ENCODE data around the gene CERS6. TPM values are rescaled to one million over a fixed set of nuclear protein-coding genes. Genes with fewer than 3 reads are reported as not detected.

The CERS6 gene
- total and polyA plus RNA-seq, 2 of the 8 experiments (the other 6 are each of a cell fraction or from before 2014, with no cell fraction given): 6.8 to 28.2 TPM

DNA sequence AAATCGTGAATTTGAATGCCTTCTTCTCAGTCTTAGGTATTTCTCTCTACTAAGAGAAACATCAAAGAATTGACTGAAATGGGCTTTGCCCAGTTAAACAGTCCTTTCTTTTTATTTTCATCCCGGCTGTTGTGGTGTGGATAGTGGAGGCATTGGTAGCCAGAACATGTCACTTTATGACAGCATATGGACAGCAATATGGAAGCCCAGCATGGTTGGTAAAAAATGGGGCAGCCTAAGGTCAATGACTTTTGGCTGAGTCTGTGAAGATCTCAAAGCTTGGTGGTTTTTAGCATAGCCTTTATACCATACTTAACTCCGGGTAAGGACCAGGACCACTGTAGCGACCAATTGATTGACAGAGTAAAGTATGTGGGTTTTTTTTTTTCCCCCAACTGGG lies 3.2 kb downstream of the CERS6 start:
- Histone ChIP-seq H3K23me2 (ENCODE audit: low read depth, low read length) (peaks cover 10% of the 10 kb centered on the region), H2BK12ac (ENCODE audit: low read depth, low read length) (no peak overlapping the region), H3K27me3 (replicated peaks in 1 of 4; ENCODE audit: control insufficient read depth in 3 of 4, extremely low read depth in 1 of 4, insufficient read depth in 3 of 4, low read length in 3 of 4) (no peaks in the 10 kb centered on the region; a peak in 1 of 7 replicates), H3K9ac (replicated peaks in 1 of 4; ENCODE audit: extremely low read depth in 1 of 4, low read depth in 3 of 4, low read length in 3 of 4) (no peak overlapping the region), H4K5ac (ENCODE audit: insufficient read length, low read depth, low read length) (no peak overlapping the region), H4K91ac (replicated peaks; ENCODE audit: insufficient read length, low read length) (no peak overlapping the region), H3K4ac (replicated peaks; ENCODE audit: insufficient read length, low read depth, low read length) (no peak overlapping the region), H2BK5ac (ENCODE audit: low read depth, low read length) (no peak overlapping the region), H3K4me3 (ENCODE audit: extremely low read depth in 1 of 4, insufficient read depth in 2 of 4, low read depth in 3 of 4, low read length in 4 of 4) (no peak overlapping the region), H2BK15ac (ENCODE audit: low read length) (no peak overlapping the region), H4K8ac (ENCODE audit: extremely low read depth, insufficient read depth, low read length) (no peak overlapping the region), H2AK5ac (ENCODE audit: low read depth, low read length) (no peak overlapping the region), H2BK20ac (ENCODE audit: low read length) (no peak overlapping the region), H3K23ac (ENCODE audit: insufficient read length) (no peak overlapping the region), H3K27ac (ENCODE audit: low read depth, low read length) (no peak overlapping the region), H3K79me2 (ENCODE audit: control insufficient read depth in 1 of 2, insufficient read depth in 2 of 2, low read length in 2 of 2) (peaks cover 5 to 74% of the 10 kb centered on the region in 2 experiments), H4K20me1 (replicated peaks in 1 of 2; ENCODE audit: control insufficient read depth in 1 of 2, insufficient read depth in 2 of 2, low read length in 2 of 2) (peaks cover 3 to 11% of the 10 kb centered on the region in 2 experiments), H2BK120ac (replicated peaks; ENCODE audit: low read depth, low read length) (no peak overlapping the region), H3K9me3 (ENCODE audit: insufficient read depth in 2 of 2, low read depth in 1 of 2, low read length in 1 of 2) (peaks cover 0 to 3% of the 10 kb centered on the region in 2 experiments; a peak in 1 of 4 replicates), H2AFZ (ENCODE audit: low read length) (no peak overlapping the region), H3K4me2 (ENCODE audit: insufficient read depth in 1 of 2, low read depth in 2 of 2, low read length in 2 of 2) (no peak overlapping the region), H3K4me1 (replicated peaks in 1 of 4; ENCODE audit: control insufficient read depth in 3 of 4, insufficient read depth in 4 of 4, low read length in 3 of 4) (peaks cover 0 to 5% (median 4%) of the 10 kb centered on the region in 4 experiments; a peak in 5 of 7 replicates), H3K56ac (replicated peaks; ENCODE audit: insufficient read length, low read depth, low read length) (no peak overlapping the region), H3K79me1 (ENCODE audit: low read depth, low read length) (peaks cover 6% of the 10 kb centered on the region; the same call in 1 of the 2 replicates), H3K18ac (ENCODE audit: extremely low read depth, low read length) (no peak overlapping the region), H3K36me3 (ENCODE audit: control insufficient read depth in 2 of 4, insufficient read depth in 4 of 4, low read length in 3 of 4) (no peaks in the 10 kb centered on the region), H3K14ac (ENCODE audit: insufficient read length) (no peak overlapping the region)
- FAIRE-seq (no peak), DNase-seq (ENCODE audit: low read depth in 1 of 2, low spot score in 2 of 2) (no peak)
- 87% methylated on average over 4 of the region's 4 CpGs; no CpG with 5 or more reads in 1 of the 2 experiments for WGBS, 2 experiments (ENCODE audit: extremely low coverage in 1 of 2, insufficient coverage in 1 of 2, insufficient read length in 1 of 2, insufficient replicate concordance in 2 of 2, low coverage in 1 of 2, low lambda C conversion rate in 2 of 2, missing lambda C conversion rate in 1 of 2)
- CTCF ChIA-PET (ENCODE audit: partially characterized antibody): interaction anchor here (1.9 kb wide), 1 partner anchor 111 kb away, joined by 7 read pairs; no protein-coding TSS in a partner anchor
- POLR2A ChIA-PET (ENCODE audit: partially characterized antibody): interaction anchor here (1.0 to 1.7 kb wide), 2 partner anchors 11 to 66 kb away, joined by 3 to 4 read pairs; no protein-coding TSS in a partner anchor
- no peak for TF ChIP-seq TAF7 (optimal IDR thresholded peaks at IDR 0.05; ENCODE audit: borderline replicate concordance, low read depth, low read length)
- no peak for TF ChIP-seq RXRA (IDR thresholded peaks at IDR 0.05; ENCODE audit: insufficient read depth, low read depth, low read length)
- TF ChIP-seq SP1 (IDR thresholded peaks at IDR 0.05; ENCODE audit: low read depth, low read length): no peak
- TF ChIP-seq ZNF274 (IDR thresholded peaks at IDR 0.05; ENCODE audit: borderline replicate concordance, extremely low read depth, low read length): no peak
- TF ChIP-seq RNF2 (IDR thresholded peaks at IDR 0.05; ENCODE audit: borderline replicate concordance, low read depth, low read length, missing control alignments, poor library complexity, severe bottlenecking): no peak
- no peak for TF ChIP-seq BRCA1 (IDR thresholded peaks at IDR 0.05; ENCODE audit: low read depth, low read length)
- TF ChIP-seq CHD2 (IDR thresholded peaks at IDR 0.05; ENCODE audit: low read length): no peak
- no peak for TF ChIP-seq KDM1A (IDR thresholded peaks at IDR 0.05; ENCODE audit: borderline replicate concordance, low read length)
- TF ChIP-seq TBP (IDR thresholded peaks at IDR 0.05; ENCODE audit: low read depth, low read length): no peak
- no peak for TF ChIP-seq YY1 (IDR thresholded peaks at IDR 0.05; ENCODE audit: low read depth, low read length)
- TF ChIP-seq FOSL1 (IDR thresholded peaks at IDR 0.05; ENCODE audit: insufficient read depth, low read depth, low read length): no peak
- no peak for TF ChIP-seq SAP30 (IDR thresholded peaks at IDR 0.05; ENCODE audit: insufficient read depth, insufficient replicate concordance, low read length)
- TF ChIP-seq HDAC6 (IDR thresholded peaks at IDR 0.05; ENCODE audit: low read depth, low read length): no peak
- TF ChIP-seq SRF (IDR thresholded peaks at IDR 0.05; ENCODE audit: low read depth, low read length): no peak
